Parathyroid adenoma (tissue), 2 donors: ENCODE data around the gene PLD1.

Experiments
- H2AFZ ChIP-seq: fragments of 300-600 bp; sonication (generic); one replicate; pipeline ENCODE4 v1.7.0; 2017; ENCODE audit warnings: antibody characterized with exemption, mild to moderate bottlenecking
- H3K27ac ChIP-seq: fragments of 300-600 bp; sonication (generic); one replicate; pipeline ENCODE4 v1.7.0; 2017
- H3K27me3 ChIP-seq: fragments of 300-600 bp; sonication (generic); one replicate; pipeline ENCODE4 v1.7.0; 2017; ENCODE audit warnings: low read length; ENCODE audit not compliant: control insufficient read depth, insufficient read depth
- H3K36me3 ChIP-seq: fragments of 300-600 bp; sonication (generic); one replicate; pipeline ENCODE4 v1.7.0; 2017; ENCODE audit warnings: low read length; ENCODE audit not compliant: control insufficient read depth, insufficient read depth
- H3K4me1 ChIP-seq: fragments of 300-600 bp; sonication (generic); one replicate; pipeline ENCODE4 v1.7.0; 2017; ENCODE audit warnings: control low read depth
- H3K4me2 ChIP-seq: fragments of 300-600 bp; sonication (generic); one replicate; pipeline ENCODE4 v1.7.0; 2017; ENCODE audit warnings: low read length
- H3K4me3 ChIP-seq: fragments of 300-600 bp; sonication (generic); one replicate; pipeline ENCODE4 v1.7.0; 2017; ENCODE audit warnings: low read depth, low read length
- H3K79me2 ChIP-seq: fragments of 300-600 bp; sonication (generic); one replicate; pipeline ENCODE4 v1.7.0; 2017; ENCODE audit warnings: control low read depth
- H3K9ac ChIP-seq: fragments of 300-600 bp; sonication (generic); one replicate; pipeline ENCODE4 v1.7.0; 2017; ENCODE audit warnings: mild to moderate bottlenecking
- H3K9me3 ChIP-seq: fragments of 300-600 bp; sonication (generic); one replicate; pipeline ENCODE4 v1.7.0; 2017; ENCODE audit warnings: low read length; ENCODE audit not compliant: control insufficient read depth
- CTCF ChIP-seq: fragments of 300-600 bp; sonication (generic); IDR thresholded peaks from one replicate; pipeline ENCODE4 v1.7.0; 2017; ENCODE audit warnings: antibody characterized with exemption, mild to moderate bottlenecking
- donor health status: primary hyperparathyroidism.

PLD1 gene

GRCh38 chr3:171828902-171829770 is 18.9 kb upstream of the PLD1 start:
- Histone ChIP-seq H2AFZ (peak overlapping the region; percentile 75), H3K79me2 (no peaks in the 10 kb centered on the region), H3K27ac (no peak overlapping the region), H3K36me3 (no peaks in the 10 kb centered on the region), H3K4me2 (no peak overlapping the region), H3K4me3 (no peak overlapping the region), H3K27me3 (no peaks in the 10 kb centered on the region), H3K9ac (no peak overlapping the region), H3K4me1 (peaks cover 13% of the 10 kb centered on the region), H3K9me3 (no peaks in the 10 kb centered on the region)
- no peak for TF ChIP-seq CTCF

GRCh38 chr3:171827836-171828458 is 17.7 kb upstream of the PLD1 start:
- H3K27ac ChIP-seq = no peak overlapping the region
- TF ChIP-seq CTCF = no peak
- peaks cover 13% of the 10 kb centered on the region for H3K4me1 ChIP-seq

GRCh38 chr3:171827385-171827784 is 17.1 kb upstream of the PLD1 start:
- Histone ChIP-seq H3K36me3 (no peaks in the 10 kb centered on the region), H3K9ac (no peak overlapping the region), H3K27ac (no peak overlapping the region), H3K4me3 (no peak overlapping the region), H2AFZ (no peak overlapping the region), H3K27me3 (no peaks in the 10 kb centered on the region), H3K4me1 (peaks cover 13% of the 10 kb centered on the region), H3K79me2 (no peaks in the 10 kb centered on the region), H3K4me2 (no peak overlapping the region), H3K9me3 (no peaks in the 10 kb centered on the region)
- TF ChIP-seq CTCF = no peak

More at GRCh38 chr3:171827836-171828458, 17.7 kb upstream of the PLD1 start:
- Histone ChIP-seq H3K4me2 (no peak overlapping the region), H3K36me3 (no peaks in the 10 kb centered on the region), H3K27me3 (no peaks in the 10 kb centered on the region), H3K9me3 (no peaks in the 10 kb centered on the region), H3K79me2 (no peaks in the 10 kb centered on the region), H3K9ac (no peak overlapping the region), H2AFZ (no peak overlapping the region), H3K4me3 (no peak overlapping the region)

- Histone ChIP-seq H3K79me2 (no peaks in the 10 kb centered on the region), H3K9ac (no peak overlapping the region), H3K27ac (peak overlapping the region; percentile 29), H3K36me3 (no peaks in the 10 kb centered on the region), H3K9me3 (no peaks in the 10 kb centered on the region), H2AFZ (no peak overlapping the region), H3K4me2 (no peak overlapping the region), H3K4me1 (peaks cover 13% of the 10 kb centered on the region), H3K27me3 (no peaks in the 10 kb centered on the region), H3K4me3 (no peak overlapping the region)
- no peak for TF ChIP-seq CTCF
Observed at GRCh38 chr3:171825222-171825828, 15.0 kb upstream of the PLD1 start.
